Endothelial cell of umbilical vein (primary cell): ENCODE results near the gene DLEC1.

Experiments
- EZH2 ChIP-seq: IDR thresholded peaks from 2 replicates; pipeline ENCODE4 v1.6.1; 2012; ENCODE audit warnings: borderline replicate concordance, low read depth, mild to moderate bottlenecking, moderate library complexity, low read length, inconsistent platforms; ENCODE audit not compliant: severe bottlenecking
- FOS ChIP-seq: IDR thresholded peaks from 2 replicates; pipeline ENCODE4 v1.6.1; 2011; ENCODE audit warnings: mild to moderate bottlenecking, low read length, moderate library complexity, borderline replicate concordance; ENCODE audit not compliant: insufficient read depth
- GATA2 ChIP-seq: IDR thresholded peaks from 2 replicates; pipeline ENCODE4 v1.7.0; 2011; ENCODE audit warnings: low read depth, mild to moderate bottlenecking, moderate library complexity, mixed read lengths, low read length; ENCODE audit not compliant: insufficient read length, insufficient read depth
- JUN ChIP-seq: IDR thresholded peaks from 2 replicates; pipeline ENCODE4 v1.6.1; 2011; ENCODE audit warnings: borderline replicate concordance, low read depth; ENCODE audit not compliant: insufficient read length, insufficient read depth
- MYC ChIP-seq: IDR thresholded peaks from one replicate; pipeline ENCODE4 v1.6.1; 2011; ENCODE audit warnings: mild to moderate bottlenecking, low read depth, low read length
- POLR2A ChIP-seq: IDR thresholded peaks from 2 replicates; pipeline ENCODE4 v1.6.1; 2012; ENCODE audit warnings: low read depth, mild to moderate bottlenecking, control low read depth, low read length
- POLR2AphosphoS5 ChIP-seq: IDR thresholded peaks from 2 replicates; pipeline ENCODE4 v1.6.1; 2012; ENCODE audit warnings: low read depth, mild to moderate bottlenecking, control low read depth, low read length, moderate library complexity; ENCODE audit not compliant: insufficient read depth
- TF ChIP-seq, protein P1 (sequence below), 2 donors: IDR thresholded peaks; 1 replicate in 1 of 2; 2 replicates in 1 of 2; pipeline ENCODE4 v1.5.1; 2011; ENCODE audit warnings: low read length in 2 of 2, mild to moderate bottlenecking in 2 of 2, moderate library complexity in 2 of 2, control low read depth in 1 of 2, inconsistent platforms in 1 of 2, low read depth in 1 of 2; ENCODE audit not compliant: insufficient read depth in 1 of 2; ENCODE audit errors: extremely low read depth in 1 of 2
- TF ChIP-seq, protein P2 (sequence below): IDR thresholded peaks from 2 replicates; pipeline ENCODE4 v1.6.1; 2011; ENCODE audit not compliant: insufficient read depth, insufficient read length

DNA sequence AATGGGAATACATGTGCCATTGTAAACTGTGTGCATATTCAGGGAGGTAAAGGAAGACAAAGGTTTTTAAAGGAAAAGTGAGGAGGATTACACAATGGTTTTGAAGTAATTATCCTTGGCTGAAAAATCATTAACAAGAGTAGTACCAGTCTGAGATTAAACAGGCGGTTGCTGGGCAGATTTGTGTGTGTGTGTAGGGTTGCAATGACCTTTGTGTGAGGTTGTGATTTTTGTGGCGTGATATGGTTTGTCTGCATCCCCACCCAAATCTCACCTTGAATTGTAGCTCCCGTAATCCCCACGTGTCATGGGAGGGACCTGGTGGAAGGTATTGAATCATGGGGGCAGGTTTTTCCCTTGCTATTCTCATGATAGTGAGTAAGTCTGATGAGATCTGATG lies 7.0 kb downstream of the DLEC1 start:
- no peak for TF ChIP-seq EZH2
- TF ChIP-seq POLR2A = no peak
- TF ChIP-seq, protein P1, sequence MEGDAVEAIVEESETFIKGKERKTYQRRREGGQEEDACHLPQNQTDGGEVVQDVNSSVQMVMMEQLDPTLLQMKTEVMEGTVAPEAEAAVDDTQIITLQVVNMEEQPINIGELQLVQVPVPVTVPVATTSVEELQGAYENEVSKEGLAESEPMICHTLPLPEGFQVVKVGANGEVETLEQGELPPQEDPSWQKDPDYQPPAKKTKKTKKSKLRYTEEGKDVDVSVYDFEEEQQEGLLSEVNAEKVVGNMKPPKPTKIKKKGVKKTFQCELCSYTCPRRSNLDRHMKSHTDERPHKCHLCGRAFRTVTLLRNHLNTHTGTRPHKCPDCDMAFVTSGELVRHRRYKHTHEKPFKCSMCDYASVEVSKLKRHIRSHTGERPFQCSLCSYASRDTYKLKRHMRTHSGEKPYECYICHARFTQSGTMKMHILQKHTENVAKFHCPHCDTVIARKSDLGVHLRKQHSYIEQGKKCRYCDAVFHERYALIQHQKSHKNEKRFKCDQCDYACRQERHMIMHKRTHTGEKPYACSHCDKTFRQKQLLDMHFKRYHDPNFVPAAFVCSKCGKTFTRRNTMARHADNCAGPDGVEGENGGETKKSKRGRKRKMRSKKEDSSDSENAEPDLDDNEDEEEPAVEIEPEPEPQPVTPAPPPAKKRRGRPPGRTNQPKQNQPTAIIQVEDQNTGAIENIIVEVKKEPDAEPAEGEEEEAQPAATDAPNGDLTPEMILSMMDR (IDR thresholded peaks at IDR 0.05; ENCODE audit: extremely low read depth in 1 of 2, insufficient read depth in 1 of 2, low read depth in 1 of 2, low read length in 2 of 2) = no peak
- no peak for TF ChIP-seq POLR2AphosphoS5
- TF ChIP-seq, protein P2, sequence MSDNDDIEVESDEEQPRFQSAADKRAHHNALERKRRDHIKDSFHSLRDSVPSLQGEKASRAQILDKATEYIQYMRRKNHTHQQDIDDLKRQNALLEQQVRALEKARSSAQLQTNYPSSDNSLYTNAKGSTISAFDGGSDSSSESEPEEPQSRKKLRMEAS = no peak
- TF ChIP-seq FOS = no peak
- TF ChIP-seq JUN = no peak
- TF ChIP-seq MYC = no peak
- TF ChIP-seq GATA2 = no peak
